IMR-90 (cell line): ENCODE results near the gene CPAMD8. TPM values are rescaled to one million over a fixed set of nuclear protein-coding genes. Genes with fewer than 3 reads are reported as not detected.

Source experiments
- ATAC-seq: fragments of 200-7000 bp; cut with Tn5 transposase; 2 replicates; pipeline ENCODE4 v1.9.1; 2020; ENCODE audit warnings: low read depth, mild to moderate bottlenecking, moderate library complexity
- BruUV-seq: library from RNA; stranded (reverse); fragments of 400-500 nt; replicated peaks from 2 replicates; lab custom pipeline; 2021; lab: Mats Ljungman, UMichigan
- CTCF ChIA-PET: fragments of 300-600 bp; formaldehyde crosslinking; extraction: SDS; loops from one replicate; lab custom pipeline; 2021; ENCODE audit warnings: antibody characterized with exemption; lab: Yijun Ruan, JAX
- POLR2A ChIA-PET: fragments of 300-600 bp; sonication (Branson Sonifier 250); formaldehyde crosslinking; loops from one replicate; lab custom pipeline; 2022; ENCODE audit warnings: antibody characterized with exemption; ENCODE audit not compliant: unreplicated experiment; lab: Charles Lee
- DNase-seq: peaks from one replicate; pipeline ENCODE4 v3.0.0; 2013
- H2AFZ ChIP-seq: replicated peaks from 2 replicates; pipeline ENCODE3; 2013; ENCODE audit warnings: low read length, mild to moderate bottlenecking; ENCODE audit not compliant: poor library complexity
- H2AK5ac ChIP-seq: 2 replicates; pipeline ENCODE4 v1.6.1; 2013; ENCODE audit warnings: low read depth, low read length, inconsistent platforms
- H2AK9ac ChIP-seq: replicated peaks from 2 replicates; pipeline ENCODE3; 2013; ENCODE audit warnings: mild to moderate bottlenecking, low read depth, low read length, moderate library complexity; ENCODE audit not compliant: poor library complexity
- H2BK120ac ChIP-seq: 2 replicates; pipeline ENCODE4 v1.6.1; 2013; ENCODE audit warnings: low read depth, low read length, inconsistent platforms
- H2BK15ac ChIP-seq: 3 replicates; pipeline ENCODE4 v1.6.1; 2013; ENCODE audit warnings: low read depth, low read length, inconsistent platforms
- H2BK20ac ChIP-seq: 2 replicates; pipeline ENCODE4 v1.6.1; 2013; ENCODE audit warnings: low read depth, mild to moderate bottlenecking, inconsistent platforms, low read length, moderate library complexity
- H2BK5ac ChIP-seq: 2 replicates; pipeline ENCODE4 v1.6.1; 2013; ENCODE audit warnings: mild to moderate bottlenecking, low read depth, low read length, inconsistent platforms; ENCODE audit not compliant: poor library complexity, severe bottlenecking
- H3K14ac ChIP-seq: replicated peaks from 2 replicates; pipeline ENCODE4 v1.6.1; 2013; ENCODE audit warnings: low read depth, low read length, inconsistent platforms
- H3K18ac ChIP-seq: 2 replicates; pipeline ENCODE4 v1.6.1; 2013; ENCODE audit warnings: low read depth, low read length, control low read depth
- H3K23ac ChIP-seq: 2 replicates; pipeline ENCODE4 v1.6.1; 2013; ENCODE audit warnings: low read depth, low read length, inconsistent platforms
- H3K27ac ChIP-seq: 2 replicates; pipeline ENCODE4 v1.5.1; 2013; ENCODE audit warnings: mild to moderate bottlenecking, control low read depth, low read length; ENCODE audit not compliant: insufficient read depth
- H3K27me3 ChIP-seq: 2 replicates; pipeline ENCODE4 v1.6.1; 2013; ENCODE audit warnings: low read length; ENCODE audit not compliant: control insufficient read depth, insufficient read depth
- H3K36me3 ChIP-seq: 2 replicates; pipeline ENCODE4 v1.6.1; 2013; ENCODE audit warnings: low read length, mixed read lengths; ENCODE audit not compliant: control insufficient read depth, insufficient read depth
- H3K4ac ChIP-seq: 2 replicates; pipeline ENCODE4 v1.6.1; 2013; ENCODE audit warnings: low read depth, low read length, inconsistent platforms
- H3K4me1 ChIP-seq: 2 replicates; pipeline ENCODE4 v1.6.1; 2013; ENCODE audit warnings: low read length, mixed read lengths; ENCODE audit not compliant: control insufficient read depth, insufficient read depth
- H3K4me2 ChIP-seq: 2 replicates; pipeline ENCODE4 v1.6.1; 2013; ENCODE audit warnings: low read depth, mild to moderate bottlenecking, control low read depth, low read length, moderate library complexity
- H3K4me3 ChIP-seq: 2 replicates; pipeline ENCODE4 v1.5.1; 2013; ENCODE audit warnings: low read depth, mild to moderate bottlenecking, control low read depth, low read length, moderate library complexity; ENCODE audit not compliant: insufficient read depth
- H3K56ac ChIP-seq: 2 replicates; pipeline ENCODE4 v1.6.1; 2013; ENCODE audit warnings: low read length, inconsistent platforms; ENCODE audit not compliant: insufficient read depth; ENCODE audit errors: extremely low read depth
- H3K79me1 ChIP-seq, 2 experiments: 2 replicates each; pipeline ENCODE4 v1.6.1; 2013; ENCODE audit warnings: low read length in 2 of 2, inconsistent platforms in 1 of 2, low read depth in 1 of 2
- H3K9ac ChIP-seq: 2 replicates; pipeline ENCODE4 v1.6.1; 2013; ENCODE audit warnings: low read depth, low read length, control low read depth
- H3K9me1 ChIP-seq: 2 replicates; pipeline ENCODE4 v1.6.1; 2013; ENCODE audit warnings: low read length, inconsistent platforms; ENCODE audit not compliant: insufficient read depth
- H3K9me3 ChIP-seq: 2 replicates; pipeline ENCODE4 v1.6.1; 2013; ENCODE audit warnings: low read length; ENCODE audit not compliant: control insufficient read depth, insufficient read depth
- H4K20me1 ChIP-seq: 2 replicates; pipeline ENCODE4 v1.6.1; 2013; ENCODE audit warnings: low read length, inconsistent platforms; ENCODE audit not compliant: insufficient read depth
- H4K5ac ChIP-seq: 2 replicates; pipeline ENCODE4 v1.6.1; 2013; ENCODE audit warnings: mild to moderate bottlenecking, low read depth, low read length, control low read depth
- H4K8ac ChIP-seq, 2 experiments: 2 replicates each; pipeline ENCODE4 v1.6.1; 2013; ENCODE audit warnings: low read depth in 2 of 2, low read length in 2 of 2, control low read depth in 1 of 2, inconsistent platforms in 1 of 2
- H4K91ac ChIP-seq: 2 replicates; pipeline ENCODE4 v1.6.1; 2013; ENCODE audit warnings: low read depth, low read length, inconsistent platforms; ENCODE audit not compliant: insufficient read depth
- BHLHE40 ChIP-seq: fragments of 150-350 bp; IDR thresholded peaks from 2 replicates; pipeline ENCODE4 v1.6.1; 2016; ENCODE audit warnings: mild to moderate bottlenecking, low read depth, low read length
- CHD1 ChIP-seq: IDR thresholded peaks from 2 replicates; pipeline ENCODE4 v1.6.1; 2012; ENCODE audit warnings: low read depth, low read length, improper control_type of control experiment
- FOS ChIP-seq: fragments of 150-350 bp; IDR thresholded peaks from 2 replicates; pipeline ENCODE4 v1.6.1; 2016; ENCODE audit warnings: low read depth, low read length
- NFE2L2 ChIP-seq: fragments of 150-350 bp; IDR thresholded peaks from 2 replicates; pipeline ENCODE4 v1.6.1; 2016; ENCODE audit warnings: low read depth, mild to moderate bottlenecking, low read length
- WGBS, 2 experiments: methylation state at CpG; one replicate each; pipeline versions ENCODE4 v1.1.5 to v1.1.7; 2013; ENCODE audit warnings: missing lambda C conversion rate in 2 of 2; ENCODE audit not compliant: insufficient read length in 1 of 2; ENCODE audit errors: extremely low coverage in 2 of 2; 5-methylcytosine and 5-hydroxymethylcytosine counted together
- dilution Hi-C: fragments of 300-500 bp; cut with HindIII; formaldehyde crosslinking; loops from one replicate; pipeline ENCODE4 v1.14.3; 2018; ENCODE audit warnings: low sequenced_read_pairs; ENCODE audit not compliant: unreplicated experiment
- in situ Hi-C: fragments of 300-500 bp; cut with MboI; formaldehyde crosslinking; loops from 3 replicates; pipeline ENCODE4 v1.14.3; 2019; ENCODE audit warnings: low sequenced_read_pairs, inconsistent platforms, mixed read lengths
- intact Hi-C: fragments of 100-400 bp; cut with micrococcal nuclease; formaldehyde crosslinking; loops from 2 replicates; pipeline ENCODE4 v1.10.0; 2022
- polyA plus RNA-seq, 3 experiments: library from polyadenylated mRNA; depleted of rRNA; stranded (reverse); fragments of >200 nt; gene quantifications; 2 replicates each; pipeline ENCODE4 v1.2.3, GENCODE V29; 2012; ENCODE audit warnings: low replicate concordance in 1 of 3
- total RNA-seq: library from RNA; depleted of rRNA; stranded (reverse); fragments of >200 nt; gene quantifications from 2 replicates; pipeline ENCODE4 v1.2.3, GENCODE V29; 2012
- TF ChIP-seq, protein P1 (sequence below): conservative IDR thresholded peaks from 2 replicates; pipeline ENCODE4 v1.5.1; 2012; ENCODE audit warnings: mild to moderate bottlenecking, low read depth, low read length, improper control_type of control experiment
- TF ChIP-seq, protein P2 (sequence below): fragments of 150-350 bp; IDR thresholded peaks from 2 replicates; pipeline ENCODE4 v1.6.1; 2017; ENCODE audit warnings: mild to moderate bottlenecking, antibody characterized with exemption, low read length, low read depth

The CPAMD8 gene
- total and polyA plus RNA-seq, 2 of the 4 experiments (the other 2 are of a cell fraction): 0.36 to 0.79 TPM

DNA sequence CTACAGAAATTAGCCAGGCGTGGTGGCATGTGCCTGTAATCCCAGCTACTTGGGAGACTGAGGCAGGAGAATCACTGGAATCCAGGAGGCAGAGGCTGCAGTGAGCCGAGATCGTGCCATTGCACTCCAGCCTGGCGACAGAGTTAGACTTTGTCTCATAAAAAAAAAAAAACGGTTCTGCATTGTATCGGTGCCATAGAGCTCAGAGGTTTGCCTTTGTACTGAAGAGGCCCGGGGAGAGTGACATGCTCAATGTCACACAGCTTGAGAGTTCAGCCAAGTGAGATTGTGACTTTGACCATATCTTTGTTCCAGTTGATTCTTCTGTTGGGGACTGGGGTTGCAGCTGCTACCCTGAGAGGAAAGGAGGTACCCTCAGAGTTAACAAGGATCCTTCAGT is 44.3 kb upstream of the CPAMD8 start:
- peaks cover 30 to 63% of the 10 kb centered on the region in 2 experiments for H3K79me1 ChIP-seq
- no peak overlapping the region for H2BK15ac ChIP-seq
- H3K18ac ChIP-seq: no peak overlapping the region
- H3K9ac ChIP-seq: no peak overlapping the region
- CTCF ChIA-PET: interaction anchor here (0.6 kb wide), 1 partner anchor 49 kb away, joined by 3 read pairs; no protein-coding TSS in a partner anchor
- H3K4ac ChIP-seq: no peak overlapping the region
- no peaks in the 10 kb centered on the region for H3K9me3 ChIP-seq
- intact Hi-C loops (no loop called here), dilution Hi-C loops (no loop called here), in situ Hi-C loops (loop anchor here (5.0 kb wide), 1 partner anchor 216 kb away; no protein-coding TSS in a partner anchor)
- ATAC-seq (no peak), DNase-seq (no peak)
- WGBS, 2 experiments: 94% methylated on average over 5 of the region's 7 CpGs; no CpG with 5 or more reads in 1 of the 2 experiments
- no peak overlapping the region for H3K27ac ChIP-seq
- no peak overlapping the region for H3K4me3 ChIP-seq
- peaks cover 8% of the 10 kb centered on the region for H3K4me1 ChIP-seq
- no peak overlapping the region for H2BK20ac ChIP-seq
- no peaks in the 10 kb centered on the region for H3K27me3 ChIP-seq
- no peak overlapping the region for H4K8ac ChIP-seq
- H2BK120ac ChIP-seq: no peak overlapping the region
- POLR2A ChIA-PET: no interaction called here
- no peak overlapping the region for H3K23ac ChIP-seq
- no peak overlapping the region for H2AK5ac ChIP-seq
- peak overlapping the region; percentile 61 for H2AK9ac ChIP-seq
- H2BK5ac ChIP-seq: no peak overlapping the region
- H4K20me1 ChIP-seq: peaks cover 10% of the 10 kb centered on the region; the same call in 1 of the 2 replicates
- TF ChIP-seq BHLHE40 (no peak), NFE2L2 (no peak), CHD1 (no peak), FOS (no peak)
- TF ChIP-seq, protein P1, sequence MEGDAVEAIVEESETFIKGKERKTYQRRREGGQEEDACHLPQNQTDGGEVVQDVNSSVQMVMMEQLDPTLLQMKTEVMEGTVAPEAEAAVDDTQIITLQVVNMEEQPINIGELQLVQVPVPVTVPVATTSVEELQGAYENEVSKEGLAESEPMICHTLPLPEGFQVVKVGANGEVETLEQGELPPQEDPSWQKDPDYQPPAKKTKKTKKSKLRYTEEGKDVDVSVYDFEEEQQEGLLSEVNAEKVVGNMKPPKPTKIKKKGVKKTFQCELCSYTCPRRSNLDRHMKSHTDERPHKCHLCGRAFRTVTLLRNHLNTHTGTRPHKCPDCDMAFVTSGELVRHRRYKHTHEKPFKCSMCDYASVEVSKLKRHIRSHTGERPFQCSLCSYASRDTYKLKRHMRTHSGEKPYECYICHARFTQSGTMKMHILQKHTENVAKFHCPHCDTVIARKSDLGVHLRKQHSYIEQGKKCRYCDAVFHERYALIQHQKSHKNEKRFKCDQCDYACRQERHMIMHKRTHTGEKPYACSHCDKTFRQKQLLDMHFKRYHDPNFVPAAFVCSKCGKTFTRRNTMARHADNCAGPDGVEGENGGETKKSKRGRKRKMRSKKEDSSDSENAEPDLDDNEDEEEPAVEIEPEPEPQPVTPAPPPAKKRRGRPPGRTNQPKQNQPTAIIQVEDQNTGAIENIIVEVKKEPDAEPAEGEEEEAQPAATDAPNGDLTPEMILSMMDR: no peak
- TF ChIP-seq, protein P2, sequence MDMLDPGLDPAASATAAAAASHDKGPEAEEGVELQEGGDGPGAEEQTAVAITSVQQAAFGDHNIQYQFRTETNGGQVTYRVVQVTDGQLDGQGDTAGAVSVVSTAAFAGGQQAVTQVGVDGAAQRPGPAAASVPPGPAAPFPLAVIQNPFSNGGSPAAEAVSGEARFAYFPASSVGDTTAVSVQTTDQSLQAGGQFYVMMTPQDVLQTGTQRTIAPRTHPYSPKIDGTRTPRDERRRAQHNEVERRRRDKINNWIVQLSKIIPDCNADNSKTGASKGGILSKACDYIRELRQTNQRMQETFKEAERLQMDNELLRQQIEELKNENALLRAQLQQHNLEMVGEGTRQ: no peak
- no peak overlapping the region for H3K14ac ChIP-seq
- no peak overlapping the region for H2AFZ ChIP-seq
- H3K36me3 ChIP-seq: peaks cover 3% of the 10 kb centered on the region; the same call in 1 of the 2 replicates
- no peak overlapping the region for H3K56ac ChIP-seq
- BruUV-seq: no TSS peak
- no peak overlapping the region for H4K5ac ChIP-seq
- no peak overlapping the region for H3K4me2 ChIP-seq
- peaks cover 2% of the 10 kb centered on the region; the same call in 1 of the 2 replicates for H3K9me1 ChIP-seq
- no peak overlapping the region for H4K91ac ChIP-seq
